Lower lobe of right lung (tissue), 2 donors: Measurements from ENCODE around the gene GOLM1. TPM values are rescaled to one million over a fixed set of nuclear protein-coding genes. Genes with fewer than 3 reads are reported as not detected.

Experiments used
- ATAC-seq, 2 donors: fragments of 200-7000 bp; cut with Tn5 transposase; one replicate each; pipeline ENCODE4 v1.9.1; 2020 to 2022; ENCODE audit warnings: mild to moderate bottlenecking in 2 of 2, moderate library complexity in 2 of 2
- DNase-seq: peaks from one replicate; pipeline ENCODE4 v3.0.0-alpha.2; 2020
- H3K27ac ChIP-seq: fragments of 200-600 bp; one replicate; pipeline ENCODE4 v1.8.0; 2022
- H3K27me3 ChIP-seq: fragments of 200-600 bp; one replicate; pipeline ENCODE4 v1.8.0; 2022; ENCODE audit warnings: low read depth
- H3K36me3 ChIP-seq: fragments of 200-600 bp; one replicate; pipeline ENCODE4 v1.8.0; 2022; ENCODE audit warnings: mild to moderate bottlenecking
- H3K4me1 ChIP-seq: fragments of 200-600 bp; one replicate; pipeline ENCODE4 v1.8.0; 2022
- H3K4me3 ChIP-seq: fragments of 200-600 bp; one replicate; pipeline ENCODE4 v1.8.0; 2022; ENCODE audit warnings: mild to moderate bottlenecking
- H3K9me3 ChIP-seq: fragments of 200-600 bp; one replicate; pipeline ENCODE4 v1.8.0; 2022
- intact Hi-C: fragments of 100-400 bp; cut with DNase I; formaldehyde crosslinking; loops from one replicate; pipeline ENCODE4 v1.11.0; 2022
- total RNA-seq: library from RNA; stranded (reverse); fragmentation: NEBNext Ultra II Directional; extraction: Animal tissue kit (Norgen Biotek cat#: 25700); gene quantifications from one replicate; pipeline ENCODE4 v1.2.1, GENCODE V29; 2021
- TF ChIP-seq, protein P1 (sequence below): fragments of 200-600 bp; IDR thresholded peaks from one replicate; pipeline ENCODE4 v1.8.0; 2022; ENCODE audit warnings: antibody characterized with exemption, mild to moderate bottlenecking
- donor health status: DM: no; HTN: yes; CAD: no; lungs with severe emphysema.

Gene GOLM1
- total RNA-seq, 1 donor from 2014 or later = 16.7 TPM

DNA sequence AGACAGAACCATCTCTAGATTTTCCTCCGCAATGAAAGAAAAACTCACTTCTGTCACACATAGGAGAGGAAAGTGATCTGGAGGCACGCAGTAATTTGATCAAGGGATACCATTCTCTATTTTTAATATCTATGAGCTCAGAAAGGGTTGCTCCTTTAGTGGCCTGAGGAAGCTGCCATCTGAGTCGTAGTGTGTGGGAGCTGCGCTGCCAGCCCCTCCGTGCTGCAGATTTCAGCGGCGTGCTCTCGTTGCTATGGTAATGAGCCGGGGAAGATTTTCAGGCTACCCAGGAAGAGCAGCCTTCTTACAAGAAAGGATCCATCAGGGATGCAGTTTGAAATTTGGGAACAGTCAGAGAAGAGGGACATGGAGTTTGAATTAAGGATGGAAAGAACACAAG is 17.1 kb upstream of the GOLM1 start:
- ATAC-seq (no peak), DNase-seq (no peak)
- Histone ChIP-seq H3K36me3 (no peaks in the 10 kb centered on the region), H3K4me3 (no peak overlapping the region), H3K27me3 (no peaks in the 10 kb centered on the region), H3K4me1 (no peaks in the 10 kb centered on the region), H3K9me3 (no peaks in the 10 kb centered on the region), H3K27ac (no peak overlapping the region)
- intact Hi-C loops = no loop called here
- TF ChIP-seq, protein P1, sequence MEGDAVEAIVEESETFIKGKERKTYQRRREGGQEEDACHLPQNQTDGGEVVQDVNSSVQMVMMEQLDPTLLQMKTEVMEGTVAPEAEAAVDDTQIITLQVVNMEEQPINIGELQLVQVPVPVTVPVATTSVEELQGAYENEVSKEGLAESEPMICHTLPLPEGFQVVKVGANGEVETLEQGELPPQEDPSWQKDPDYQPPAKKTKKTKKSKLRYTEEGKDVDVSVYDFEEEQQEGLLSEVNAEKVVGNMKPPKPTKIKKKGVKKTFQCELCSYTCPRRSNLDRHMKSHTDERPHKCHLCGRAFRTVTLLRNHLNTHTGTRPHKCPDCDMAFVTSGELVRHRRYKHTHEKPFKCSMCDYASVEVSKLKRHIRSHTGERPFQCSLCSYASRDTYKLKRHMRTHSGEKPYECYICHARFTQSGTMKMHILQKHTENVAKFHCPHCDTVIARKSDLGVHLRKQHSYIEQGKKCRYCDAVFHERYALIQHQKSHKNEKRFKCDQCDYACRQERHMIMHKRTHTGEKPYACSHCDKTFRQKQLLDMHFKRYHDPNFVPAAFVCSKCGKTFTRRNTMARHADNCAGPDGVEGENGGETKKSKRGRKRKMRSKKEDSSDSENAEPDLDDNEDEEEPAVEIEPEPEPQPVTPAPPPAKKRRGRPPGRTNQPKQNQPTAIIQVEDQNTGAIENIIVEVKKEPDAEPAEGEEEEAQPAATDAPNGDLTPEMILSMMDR = no peak

DNA sequence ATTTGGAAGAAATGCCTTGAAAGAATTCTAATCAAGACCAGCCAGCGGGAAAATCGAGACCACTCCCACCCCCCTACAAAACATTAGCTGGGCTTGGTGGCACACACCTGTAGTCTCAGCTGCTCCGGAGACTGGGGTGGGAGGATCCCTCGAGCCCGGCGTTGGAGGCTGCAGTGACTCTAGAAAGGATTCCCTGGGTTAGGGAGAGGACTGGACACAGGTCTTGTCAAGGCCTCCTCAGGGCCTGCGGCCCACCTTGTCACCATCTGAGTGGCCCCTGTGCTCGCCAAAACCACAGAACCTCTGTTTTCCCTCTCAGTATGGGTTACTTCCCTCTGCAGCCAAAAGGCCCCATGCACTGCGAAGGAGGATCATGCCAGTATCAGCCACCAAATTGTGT is 16.5 kb upstream of the GOLM1 start:
- H3K36me3 ChIP-seq = no peaks in the 10 kb centered on the region
- no peaks in the 10 kb centered on the region for H3K4me1 ChIP-seq
- H3K4me3 ChIP-seq = no peak overlapping the region
- TF ChIP-seq, protein P1 = no peak
- no peaks in the 10 kb centered on the region for H3K9me3 ChIP-seq
- H3K27me3 ChIP-seq = no peaks in the 10 kb centered on the region
- ATAC-seq (no peak), DNase-seq (no peak)
- H3K27ac ChIP-seq = no peak overlapping the region
- intact Hi-C loops = no loop called here

DNA sequence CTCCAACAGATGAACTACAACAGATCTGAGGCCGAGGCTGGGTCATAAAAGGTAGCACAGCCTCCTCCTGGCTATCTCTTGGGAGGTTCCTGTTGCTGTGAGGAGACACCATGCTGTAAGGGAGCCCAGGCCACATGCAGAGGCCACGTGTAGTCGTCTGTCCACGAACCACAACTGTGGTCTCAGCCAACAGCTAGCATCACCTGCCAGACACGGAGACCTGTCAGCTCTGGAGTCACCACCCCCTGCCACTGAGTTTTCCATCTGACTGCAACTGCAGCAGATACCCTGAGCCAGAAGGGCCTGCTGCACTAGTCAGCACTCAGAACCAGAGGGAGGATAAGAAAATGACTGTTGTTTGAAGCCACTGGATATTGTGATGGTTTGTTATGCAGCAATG is 12.7 kb upstream of the GOLM1 start:
- H3K27ac ChIP-seq = no peak overlapping the region
- no peaks in the 10 kb centered on the region for H3K4me1 ChIP-seq
- intact Hi-C loops = no loop called here
- H3K27me3 ChIP-seq = no peaks in the 10 kb centered on the region
- DNase-seq = no peak
- no peak overlapping the region for H3K4me3 ChIP-seq
- TF ChIP-seq, protein P1 = no peak
- H3K9me3 ChIP-seq = no peaks in the 10 kb centered on the region
- no peak for ATAC-seq
- H3K36me3 ChIP-seq = no peaks in the 10 kb centered on the region

DNA sequence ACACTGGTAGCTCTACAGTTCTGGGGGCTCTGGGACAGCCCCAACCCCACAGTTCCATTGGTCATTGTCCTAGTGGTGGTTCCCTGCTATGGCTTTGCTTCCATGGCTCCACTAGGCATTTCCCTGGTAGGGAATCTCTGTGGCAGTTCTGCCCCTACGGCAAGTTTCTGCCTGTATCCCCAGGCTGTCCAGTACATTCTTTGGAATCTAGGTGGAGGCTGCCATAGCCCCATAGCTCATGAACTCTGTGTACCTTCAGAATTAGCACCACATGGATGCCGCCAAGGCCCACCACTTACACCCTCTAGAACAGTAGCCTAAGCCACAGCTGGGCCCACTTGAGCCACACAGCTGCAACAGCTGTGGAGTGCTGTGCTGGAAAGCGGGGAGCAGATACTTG is 3.3 kb upstream of the GOLM1 start:
- DNase-seq = no peak
- intact Hi-C loops = no loop called here
- ATAC-seq = no peak
- Histone ChIP-seq H3K9me3 (no peaks in the 10 kb centered on the region), H3K4me3 (no peak overlapping the region), H3K27ac (no peak overlapping the region), H3K36me3 (no peaks in the 10 kb centered on the region), H3K4me1 (peaks cover 16% of the 10 kb centered on the region), H3K27me3 (peaks cover 6% of the 10 kb centered on the region)
- TF ChIP-seq, protein P1 = no peak

DNA sequence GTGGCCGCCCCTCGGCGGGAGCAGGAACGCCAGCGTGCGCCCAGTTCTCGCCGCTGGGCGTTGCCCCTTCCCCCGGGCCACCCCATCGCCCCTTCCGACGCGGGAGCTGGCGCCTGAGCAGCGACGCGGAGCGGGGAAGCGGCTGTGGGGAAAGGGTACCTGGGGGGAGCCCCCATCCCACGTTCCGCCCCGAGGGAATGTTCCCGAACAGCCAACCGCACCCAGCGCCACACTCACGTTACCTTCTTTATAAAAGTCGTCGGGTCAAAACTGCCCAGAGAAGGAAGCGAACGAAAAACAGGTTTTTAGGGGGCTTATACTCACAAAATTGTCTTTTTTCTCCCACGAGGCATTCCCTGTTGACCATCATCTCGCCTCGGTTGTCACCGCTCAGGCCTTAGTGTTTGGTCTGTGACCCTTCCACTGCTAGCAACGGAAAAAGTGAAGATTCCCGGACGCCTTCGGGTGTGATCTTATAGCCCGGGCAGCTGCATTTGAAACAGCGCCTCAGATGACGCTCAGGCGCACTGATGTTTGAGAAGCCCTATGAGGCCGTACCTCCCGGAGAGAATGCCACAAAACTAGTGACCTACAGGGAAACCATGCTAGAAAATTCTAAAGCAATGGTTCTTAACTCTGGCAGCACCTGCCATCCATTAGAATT is 475 bp upstream of the GOLM1 start:
- ATAC-seq (peak; percentile 67 to 69), DNase-seq (peak; percentile 56)
- intact Hi-C loops = no loop called here

More for the DNA sequence above, 475 bp upstream of the GOLM1 start:
- peaks cover 6% of the 10 kb centered on the region for H3K27me3 ChIP-seq
- no peaks in the 10 kb centered on the region for H3K9me3 ChIP-seq
- H3K27ac ChIP-seq = peak overlapping the region; percentile 67
- H3K4me1 ChIP-seq = peaks cover 16% of the 10 kb centered on the region
- H3K36me3 ChIP-seq = no peaks in the 10 kb centered on the region
- TF ChIP-seq, protein P1 = no peak
- peak overlapping the region; percentile 72 for H3K4me3 ChIP-seq
